Stimulated activated CD4-positive, alpha-beta T cell treated with anti-CD3 and anti-CD28 coated beads, Interleukin-15, amount 100 ng/mL, for 24 hours (primary cell): Measurements from ENCODE around the gene UBAC1.
"Not testable (repeated sequence)": the region's sequence is repeated elsewhere in the genome, so short reads cannot be mapped to it uniquely, and the experiment has no call there.

ENCODE experiments used
- DNase-seq: peaks from one replicate; pipeline ENCODE4 v3.0.0-alpha.2; 2020

Gene UBAC1

GRCh38 chr9:135978642-135979546 is 17.7 kb upstream of the UBAC1 start:
- DNase-seq: peak; percentile 35

DNA sequence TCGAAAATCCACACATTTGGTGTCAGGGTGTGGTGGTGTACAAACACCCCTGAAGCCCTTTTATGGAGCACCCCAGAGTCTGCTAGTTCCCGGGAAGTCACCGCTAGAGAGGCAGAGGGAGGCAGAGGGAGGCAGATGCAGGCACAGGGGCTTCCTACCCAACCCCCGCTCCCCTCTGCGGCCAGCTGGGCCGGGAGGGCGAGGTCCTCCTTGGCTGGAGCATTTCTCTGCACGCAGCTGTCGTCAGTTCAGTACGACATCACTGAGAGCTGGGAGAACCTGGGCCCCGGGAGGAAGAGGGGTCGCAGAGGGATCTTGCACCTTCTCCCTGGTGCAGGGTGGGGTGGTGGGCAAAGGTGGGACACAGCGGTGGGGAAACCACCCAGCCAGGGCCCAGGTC is 15.8 kb upstream of the UBAC1 start:
- no peak for DNase-seq

- DNase-seq: no peak
Measured at GRCh38 chr9:135976531-135976930, 15.4 kb upstream of the UBAC1 start.

GRCh38 chr9:135975834-135976233 is 14.7 kb upstream of the UBAC1 start:
- no peak for DNase-seq

DNA sequence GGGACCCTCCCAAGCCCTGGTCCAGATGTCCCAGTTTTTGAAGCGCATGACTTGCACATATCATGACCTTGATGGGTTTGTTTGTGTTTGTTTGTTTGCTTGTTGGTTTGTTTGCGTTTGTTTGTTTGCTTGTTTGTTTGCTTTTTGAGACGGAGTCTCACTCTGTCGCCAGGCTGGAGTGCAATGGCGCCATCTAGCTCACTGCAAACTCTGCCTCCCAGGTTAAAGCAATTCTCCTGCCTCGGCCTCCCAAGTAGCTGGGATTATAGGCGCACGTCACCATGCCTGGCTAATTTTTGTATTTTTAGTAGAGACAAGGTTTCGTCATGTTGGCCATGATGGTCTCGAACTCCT is 13.0 kb upstream of the UBAC1 start:
- DNase-seq: no peak

GRCh38 chr9:135973277-135974219 is 12.4 kb upstream of the UBAC1 start:
- no peak for DNase-seq

- peak; percentile 48 for DNase-seq
Measured at GRCh38 chr9:135971892-135972291, 10.7 kb upstream of the UBAC1 start.

DNA sequence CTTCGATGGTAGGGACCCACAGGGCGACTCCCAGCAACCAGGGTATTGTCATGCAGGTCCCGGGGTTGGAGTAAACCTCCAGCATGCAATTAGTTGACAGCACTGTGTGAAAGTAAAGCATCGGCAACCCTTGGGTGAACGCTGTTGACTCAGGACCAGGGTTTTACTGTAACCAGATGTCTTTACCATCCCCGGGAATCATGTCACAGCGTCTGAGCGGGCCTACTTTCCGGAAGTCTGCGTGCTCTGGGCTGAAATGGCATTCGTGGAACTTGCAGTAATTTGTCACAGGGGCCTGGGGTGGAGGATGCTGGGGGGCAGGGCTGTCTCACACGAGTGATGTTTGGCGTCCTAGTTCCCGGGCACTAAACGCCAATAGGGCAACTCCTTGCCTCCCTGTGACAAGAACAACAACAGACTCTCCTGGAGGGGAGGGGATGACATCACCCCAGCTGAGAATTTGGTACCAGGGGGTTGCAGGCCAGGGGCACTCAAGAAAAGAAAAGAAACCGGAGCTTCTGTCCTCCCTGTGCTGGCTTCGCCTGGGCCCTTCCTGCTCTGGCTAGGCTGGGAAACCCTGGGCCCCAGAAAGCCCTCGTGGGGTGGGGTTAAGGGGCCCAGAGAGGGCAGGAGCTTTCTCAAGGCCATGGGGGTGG is 10.1 kb upstream of the UBAC1 start:
- DNase-seq: no peak

GRCh38 chr9:135970128-135970815 is 9.1 kb upstream of the UBAC1 start:
- DNase-seq: no peak

DNA sequence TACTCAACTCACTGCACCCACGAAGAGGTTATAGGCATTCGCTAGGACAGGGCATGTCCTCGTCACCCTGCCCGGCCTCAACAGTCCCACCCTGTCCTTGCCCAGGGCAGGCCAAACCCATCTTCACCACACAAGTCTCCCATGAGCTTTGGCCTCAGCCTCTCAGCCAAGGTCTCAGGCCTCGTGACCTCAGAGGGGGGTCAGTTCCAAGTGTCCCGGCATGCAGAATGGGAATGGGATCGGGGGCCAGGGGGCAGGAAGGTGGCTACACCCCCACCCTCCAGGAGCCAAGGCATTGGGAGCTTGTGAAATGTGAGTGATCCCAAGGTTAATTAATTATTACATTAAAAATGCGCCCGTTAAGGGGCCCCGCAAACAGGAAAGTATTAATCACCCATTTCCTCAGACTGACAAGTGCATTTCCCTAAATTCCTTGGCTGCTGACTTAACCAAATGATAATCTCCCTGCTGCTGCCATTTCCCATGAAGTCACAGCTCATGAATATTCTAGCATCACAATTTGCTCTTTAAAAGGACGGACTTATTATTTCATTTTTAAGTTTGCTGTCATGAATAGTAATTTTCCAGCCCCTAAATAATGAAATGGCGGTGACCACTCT is 8.0 kb upstream of the UBAC1 start:
- DNase-seq: no peak

DNA sequence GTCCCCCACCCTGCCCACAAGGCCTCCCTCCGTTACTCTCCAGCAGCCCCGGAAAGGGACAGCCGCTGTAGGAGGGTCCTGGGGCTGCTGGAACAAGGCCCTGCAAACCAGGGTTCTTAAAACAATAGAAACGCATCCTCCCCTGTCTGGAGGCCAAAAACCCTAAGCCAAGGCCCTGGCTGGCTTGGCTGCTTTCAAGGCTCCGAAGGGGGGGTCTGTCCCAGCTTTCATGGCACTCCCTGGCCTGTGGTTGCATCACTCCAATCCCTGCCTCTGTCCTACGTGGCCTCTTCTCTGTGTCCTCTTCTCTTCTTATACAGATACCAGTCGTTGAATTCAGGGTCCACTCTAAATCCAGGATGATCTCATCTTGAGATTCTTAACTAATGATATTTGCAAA is 7.4 kb upstream of the UBAC1 start:
- DNase-seq: no peak

DNA sequence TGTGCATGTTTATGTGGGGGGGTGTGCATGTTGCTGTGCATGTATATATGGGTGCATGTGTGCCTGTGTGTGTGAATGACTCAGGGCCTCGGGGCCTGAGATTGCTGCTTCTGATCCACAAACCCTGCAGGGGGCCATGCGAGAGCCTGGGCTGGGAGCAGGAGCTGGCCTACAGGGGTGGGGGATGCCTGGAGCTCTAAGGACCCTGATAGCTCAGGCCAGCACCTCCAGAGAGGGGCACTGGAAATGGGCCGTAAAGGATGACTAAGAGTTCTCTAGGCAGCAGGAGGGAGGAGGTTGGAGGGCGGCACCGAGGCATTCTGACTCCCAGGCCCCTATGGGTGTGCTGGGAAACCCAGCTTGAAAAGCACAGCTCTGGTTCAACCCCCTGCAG is 6.9 kb upstream of the UBAC1 start:
- DNase-seq: no peak

DNA sequence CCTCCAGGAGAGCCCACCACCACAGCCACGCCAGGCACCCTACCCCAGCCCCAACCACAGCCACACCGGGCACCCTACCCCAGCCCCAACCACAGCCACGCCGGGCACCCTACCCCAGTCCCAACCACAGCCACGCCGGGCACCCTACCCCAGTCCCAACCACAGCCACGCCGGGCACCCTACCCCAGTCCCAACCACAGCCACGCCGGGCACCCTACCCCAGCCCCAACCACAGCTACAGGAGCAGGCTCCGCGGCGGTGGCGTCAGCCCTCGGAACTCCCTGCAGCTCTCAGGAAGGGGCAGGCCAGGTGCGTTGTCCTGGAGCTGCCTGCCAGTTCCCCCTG is 5.7 kb upstream of the UBAC1 start:
- not testable (repeated sequence) for DNase-seq

- DNase-seq: no peak
Measured at GRCh38 chr9:135965124-135965756, 4.1 kb upstream of the UBAC1 start.

DNA sequence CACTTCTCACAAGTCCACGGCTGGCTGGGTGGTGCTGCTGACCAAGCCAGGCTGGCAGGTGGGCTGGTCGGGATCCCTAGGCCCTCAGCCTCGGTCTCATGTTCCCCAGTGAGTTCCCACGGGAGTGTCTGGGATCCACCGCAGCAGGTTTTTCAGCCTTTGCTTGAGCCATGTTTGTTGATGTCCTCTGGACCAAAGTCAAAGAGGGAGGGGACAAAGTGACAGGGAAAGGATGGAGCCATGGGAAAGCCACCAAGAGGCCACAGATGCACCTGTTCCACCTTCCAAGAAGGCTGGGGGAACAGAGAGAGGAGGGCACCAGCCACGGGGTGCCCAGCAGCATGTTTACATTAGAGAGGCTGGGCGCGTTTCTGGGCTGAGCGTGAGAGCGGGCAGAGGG is 2.8 kb upstream of the UBAC1 start:
- DNase-seq: no peak

- no peak for DNase-seq
Measured at GRCh38 chr9:135963338-135963737, 2.2 kb upstream of the UBAC1 start.

DNA sequence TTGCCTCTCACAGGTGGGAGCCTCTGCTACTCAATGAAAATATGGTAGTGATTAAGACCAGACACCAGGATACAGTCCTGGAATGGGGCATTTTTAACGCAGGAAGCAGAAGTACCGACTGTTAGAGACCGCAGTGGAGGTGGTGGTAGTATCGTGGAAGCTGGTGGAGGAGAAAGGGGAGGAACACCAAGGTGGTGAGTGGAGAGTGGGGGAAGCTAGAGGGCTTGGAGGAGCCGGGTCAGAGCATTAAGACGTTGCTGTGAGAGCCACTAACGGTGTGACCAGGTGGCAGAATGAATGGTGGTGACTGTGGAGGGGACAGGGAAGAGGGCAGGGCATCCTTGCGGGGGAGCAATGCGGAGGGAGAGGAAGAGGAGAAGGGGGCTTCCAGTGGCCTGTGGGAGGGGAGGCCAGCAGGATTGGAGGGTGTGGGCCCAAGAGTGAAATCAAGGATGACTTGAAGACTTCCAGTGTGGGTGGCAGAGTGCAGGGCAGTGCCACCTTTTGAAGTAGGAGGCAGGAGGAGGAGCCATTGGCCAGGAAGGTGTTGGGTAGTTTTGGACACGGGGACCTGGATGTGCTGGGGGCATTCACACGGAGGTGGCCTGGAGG is 1.6 kb upstream of the UBAC1 start:
- DNase-seq: no peak

- DNase-seq: no peak
Measured at GRCh38 chr9:135961811-135962695, 880 bp upstream of the UBAC1 start.

DNA sequence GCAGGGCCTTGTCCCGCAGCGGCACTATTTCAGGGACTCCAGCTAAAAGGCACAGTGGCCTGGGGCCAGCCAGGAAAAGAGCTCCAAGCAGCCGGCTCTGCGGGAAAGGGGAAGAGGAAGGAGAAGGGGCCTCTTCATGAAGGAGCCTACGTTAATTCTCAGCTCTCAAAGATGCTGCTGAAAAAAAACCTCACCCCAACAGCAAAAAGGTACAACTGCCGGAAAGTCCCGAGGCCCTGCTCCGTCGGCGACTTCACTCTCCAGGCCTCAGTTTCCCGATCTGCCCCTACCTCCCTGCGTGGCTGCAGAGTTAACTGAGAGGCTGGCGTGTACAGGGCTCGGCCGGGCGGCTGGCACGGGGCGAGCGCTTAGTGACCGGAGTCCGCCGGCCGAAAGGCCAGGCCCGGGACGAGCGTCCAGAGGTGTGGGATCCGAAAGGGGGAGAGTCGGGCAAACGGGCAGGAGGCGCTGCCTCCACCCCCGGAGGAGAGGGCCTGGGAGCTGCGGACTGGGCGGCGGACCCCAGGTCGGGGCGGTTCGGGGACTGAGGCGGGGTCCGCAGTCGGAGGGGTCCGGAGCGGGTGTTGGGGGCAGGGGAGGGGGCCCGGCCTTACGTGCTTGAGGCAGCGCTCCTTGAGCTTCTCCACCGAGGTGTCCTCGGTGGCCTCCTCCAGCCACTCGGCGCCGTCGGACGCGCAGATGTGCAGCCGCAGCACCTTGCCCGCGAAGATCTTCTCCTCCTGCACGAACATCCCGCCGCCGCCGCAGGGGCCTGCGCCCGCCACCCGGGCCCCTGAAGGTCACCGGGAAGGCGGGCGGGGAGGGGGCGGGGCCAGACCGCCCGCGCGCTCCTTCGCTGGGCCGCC is 529 bp downstream of the UBAC1 start:
- peak; percentile 16 for DNase-seq
